HFFc6 (cell line): ENCODE results near the gene HS3ST5. TPM values are rescaled to one million over a fixed set of nuclear protein-coding genes. Genes with fewer than 3 reads are reported as not detected.

ENCODE experiments used
- DNase-seq: peaks from one replicate; pipeline ENCODE4 v3.0.0-alpha.2; 2018
- H3K27ac Mint-ChIP-seq: 2 replicates; pipeline ENCODE4 v1.8.0; 2020; ENCODE audit warnings: mild to moderate bottlenecking, mixed read lengths
- H3K27me3 Mint-ChIP-seq: 2 replicates; pipeline ENCODE4 v1.8.0; 2021; ENCODE audit warnings: mild to moderate bottlenecking, moderate library complexity, mixed read lengths; ENCODE audit not compliant: insufficient read depth
- H3K36me3 Mint-ChIP-seq: 2 replicates; pipeline ENCODE4 v1.8.0; 2021; ENCODE audit warnings: low read depth, mixed read lengths
- H3K4me1 Mint-ChIP-seq: 2 replicates; pipeline ENCODE4 v1.8.0; 2020; ENCODE audit warnings: low read depth, mixed read lengths
- H3K4me3 Mint-ChIP-seq: 2 replicates; pipeline ENCODE4 v1.8.0; 2020; ENCODE audit warnings: mild to moderate bottlenecking, moderate library complexity, mixed read lengths
- H3K9me3 Mint-ChIP-seq: 2 replicates; pipeline ENCODE4 v1.8.0; 2020; ENCODE audit warnings: mild to moderate bottlenecking, mixed read lengths
- CTCF ChIP-seq: fragments of 200-600 bp; sonication (generic); IDR thresholded peaks from 2 replicates; pipeline ENCODE4 v1.5.0; 2021; ENCODE audit warnings: antibody characterized with exemption, mild to moderate bottlenecking
- total RNA-seq, 6 experiments: library from RNA; stranded (reverse); fragmentation: NEBNext Ultra II Directional; extraction: Animal tissue kit (Norgen Biotek cat#: 25700); gene quantifications; 2 replicates in 1 of 6; 3 replicates in 5 of 6; pipeline ENCODE4 v1.2.3, GENCODE V29; 2021

The HS3ST5 gene
- total RNA-seq, 6 experiments from 2014 or later = not detected

- Mint-ChIP-seq H3K27me3 (peaks cover 10% of the 10 kb centered on the region; the same call in 1 of the 2 replicates), H3K4me1 (peaks cover 14% of the 10 kb centered on the region), H3K36me3 (no peaks in the 10 kb centered on the region), H3K4me3 (no peak overlapping the region), H3K27ac (no peak overlapping the region), H3K9me3 (no peaks in the 10 kb centered on the region)
- no peak for TF ChIP-seq CTCF
- no peak for DNase-seq
Observed at GRCh38 chr6:114064862-114065261, 278.0 kb downstream of the HS3ST5 start.

GRCh38 chr6:114063956-114064355 lies 278.9 kb downstream of the HS3ST5 start:
- H3K36me3 Mint-ChIP-seq = no peaks in the 10 kb centered on the region
- H3K4me1 Mint-ChIP-seq = peaks cover 14% of the 10 kb centered on the region
- no peak for TF ChIP-seq CTCF
- H3K27ac Mint-ChIP-seq = no peak overlapping the region
- peaks cover 10% of the 10 kb centered on the region; the same call in 1 of the 2 replicates for H3K27me3 Mint-ChIP-seq
- DNase-seq = no peak
- H3K9me3 Mint-ChIP-seq = no peaks in the 10 kb centered on the region
- no peak overlapping the region for H3K4me3 Mint-ChIP-seq

GRCh38 chr6:114062199-114062598 lies 280.6 kb downstream of the HS3ST5 start:
- no peaks in the 10 kb centered on the region for H3K9me3 Mint-ChIP-seq
- peaks cover 10% of the 10 kb centered on the region; the same call in 1 of the 2 replicates for H3K27me3 Mint-ChIP-seq
- DNase-seq = no peak
- TF ChIP-seq CTCF = no peak
- peaks cover 19% of the 10 kb centered on the region for H3K4me1 Mint-ChIP-seq
- H3K27ac Mint-ChIP-seq = no peak overlapping the region
- no peaks in the 10 kb centered on the region for H3K36me3 Mint-ChIP-seq
- H3K4me3 Mint-ChIP-seq = no peak overlapping the region

- Mint-ChIP-seq H3K9me3 (no peaks in the 10 kb centered on the region), H3K4me3 (no peak overlapping the region), H3K36me3 (no peaks in the 10 kb centered on the region), H3K27me3 (peaks cover 10% of the 10 kb centered on the region; the same call in 1 of the 2 replicates), H3K27ac (no peak overlapping the region), H3K4me1 (peaks cover 19% of the 10 kb centered on the region)
- DNase-seq = no peak
- TF ChIP-seq CTCF = no peak
Observed at GRCh38 chr6:114061741-114062140, 281.1 kb downstream of the HS3ST5 start.

GRCh38 chr6:114061116-114061515 lies 281.7 kb downstream of the HS3ST5 start:
- no peaks in the 10 kb centered on the region for H3K36me3 Mint-ChIP-seq
- no peak for DNase-seq
- H3K4me1 Mint-ChIP-seq = peaks cover 19% of the 10 kb centered on the region
- no peak overlapping the region for H3K27ac Mint-ChIP-seq
- no peaks in the 10 kb centered on the region for H3K9me3 Mint-ChIP-seq
- no peak for TF ChIP-seq CTCF
- H3K4me3 Mint-ChIP-seq = no peak overlapping the region
- peaks cover 9% of the 10 kb centered on the region for H3K27me3 Mint-ChIP-seq

GRCh38 chr6:114058435-114058834 lies 284.4 kb downstream of the HS3ST5 start:
- no peaks in the 10 kb centered on the region for H3K36me3 Mint-ChIP-seq
- H3K27me3 Mint-ChIP-seq = no peaks in the 10 kb centered on the region; the same call in 1 of the 2 replicates
- no peak overlapping the region for H3K4me3 Mint-ChIP-seq
- no peak for TF ChIP-seq CTCF
- H3K27ac Mint-ChIP-seq = no peak overlapping the region
- H3K4me1 Mint-ChIP-seq = peaks cover 8% of the 10 kb centered on the region; the same call in 1 of the 2 replicates
- DNase-seq = no peak
- H3K9me3 Mint-ChIP-seq = no peaks in the 10 kb centered on the region
